Activated B cell treated with CpG ODN at 0.5 μM for 24 hours (primary cell): ENCODE data around the gene MED13L. TPM values are rescaled to one million over a fixed set of nuclear protein-coding genes. Genes with fewer than 3 reads are reported as not detected.

Source experiments
- ATAC-seq: fragments of 200-7000 bp; cut with Tn5 transposase; one replicate; pipeline ENCODE4 v1.10.0; 2021; ENCODE audit warnings: low read depth, mild to moderate bottlenecking, moderate library complexity
- CTCF ChIA-PET: fragments of 350-600 bp; sonication (Branson Sonifier 250); formaldehyde crosslinking; loops from one replicate; lab custom pipeline; 2021; ENCODE audit warnings: antibody characterized with exemption; lab: Charles Lee
- POLR2A ChIA-PET: fragments of 350-600 bp; sonication (Branson Sonifier 250); formaldehyde crosslinking; loops from one replicate; lab custom pipeline; 2021; ENCODE audit warnings: antibody characterized with exemption; lab: Charles Lee
- DNase-seq: peaks from one replicate; pipeline ENCODE4 v3.0.0; 2022
- H3K27ac Mint-ChIP-seq: one replicate; pipeline ENCODE4 v1.8.0; 2020; ENCODE audit warnings: mixed read lengths
- H3K27me3 Mint-ChIP-seq: one replicate; pipeline ENCODE4 v1.8.0; 2021; ENCODE audit warnings: mixed read lengths
- H3K36me3 Mint-ChIP-seq: one replicate; pipeline ENCODE4 v1.8.0; 2021; ENCODE audit warnings: low read depth, mixed read lengths
- H3K4me1 Mint-ChIP-seq: one replicate; pipeline ENCODE4 v1.8.0; 2021; ENCODE audit warnings: mixed read lengths
- H3K4me3 Mint-ChIP-seq: one replicate; pipeline ENCODE4 v1.8.0; 2020; ENCODE audit warnings: mild to moderate bottlenecking, mixed read lengths
- H3K9me3 Mint-ChIP-seq: one replicate; pipeline ENCODE4 v1.8.0; 2020; ENCODE audit warnings: mixed read lengths
- intact Hi-C: fragments of 100-400 bp; cut with micrococcal nuclease; formaldehyde crosslinking; loops from one replicate; pipeline ENCODE4 v1.15.1; 2024
- total RNA-seq: library from RNA; stranded (reverse); gene quantifications from 2 replicates; pipeline ENCODE4 v1.2.3, GENCODE V29; 2022
- TF ChIP-seq, protein P1 (sequence below): fragments of 200-600 bp; IDR thresholded peaks from one replicate; pipeline ENCODE4 v1.8.0; 2022; ENCODE audit warnings: antibody characterized with exemption, mild to moderate bottlenecking

The MED13L gene
- total RNA-seq: 164 and 183 TPM in 2 replicates

DNA sequence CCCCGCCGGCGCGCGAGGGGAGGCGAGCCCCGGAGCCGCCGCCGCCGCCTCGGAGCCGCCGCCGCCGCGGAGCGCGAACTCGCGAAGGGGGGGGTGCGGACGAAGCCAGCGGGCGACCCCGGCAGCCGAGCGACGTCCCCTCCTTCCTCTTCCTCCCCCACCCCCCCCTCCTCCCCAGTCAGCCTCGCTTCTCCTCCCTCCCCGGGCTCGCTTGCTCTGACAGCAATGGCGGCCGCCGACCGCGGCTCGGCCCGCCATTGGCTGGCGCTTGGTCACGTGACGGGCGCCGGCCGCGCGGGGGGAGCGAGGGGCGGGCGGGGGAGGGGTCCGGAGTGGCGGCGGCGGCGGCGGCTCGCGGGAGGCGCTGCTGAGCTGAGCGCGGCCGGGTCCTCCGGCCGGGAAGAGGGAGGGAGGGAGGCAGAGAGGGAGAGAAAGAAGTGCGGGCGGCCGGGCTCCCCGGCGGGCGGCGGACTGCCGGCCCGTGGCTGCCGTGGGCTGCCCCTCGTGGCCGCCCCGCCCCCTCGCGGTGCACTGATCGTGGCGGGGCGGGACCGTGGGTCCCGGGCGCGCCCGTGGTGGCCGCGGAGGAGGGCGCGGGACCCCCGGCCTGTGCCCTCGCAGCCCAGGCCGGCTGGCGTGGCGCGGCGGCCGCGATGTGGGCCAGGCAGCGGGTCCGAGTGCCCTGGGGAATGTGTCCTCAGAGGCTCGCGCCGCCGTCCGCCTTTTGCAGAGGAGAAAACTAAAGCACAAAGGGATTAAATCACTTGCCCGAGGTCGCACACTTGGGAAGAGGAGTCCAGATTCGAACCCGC is at the start of gene MED13L:
Gene MED13L (minus strand): TSS at position 227 of the 812 bp plus-strand sequence. CDS start 562 bp downstream, outside the sequence.
- TF ChIP-seq, protein P1, sequence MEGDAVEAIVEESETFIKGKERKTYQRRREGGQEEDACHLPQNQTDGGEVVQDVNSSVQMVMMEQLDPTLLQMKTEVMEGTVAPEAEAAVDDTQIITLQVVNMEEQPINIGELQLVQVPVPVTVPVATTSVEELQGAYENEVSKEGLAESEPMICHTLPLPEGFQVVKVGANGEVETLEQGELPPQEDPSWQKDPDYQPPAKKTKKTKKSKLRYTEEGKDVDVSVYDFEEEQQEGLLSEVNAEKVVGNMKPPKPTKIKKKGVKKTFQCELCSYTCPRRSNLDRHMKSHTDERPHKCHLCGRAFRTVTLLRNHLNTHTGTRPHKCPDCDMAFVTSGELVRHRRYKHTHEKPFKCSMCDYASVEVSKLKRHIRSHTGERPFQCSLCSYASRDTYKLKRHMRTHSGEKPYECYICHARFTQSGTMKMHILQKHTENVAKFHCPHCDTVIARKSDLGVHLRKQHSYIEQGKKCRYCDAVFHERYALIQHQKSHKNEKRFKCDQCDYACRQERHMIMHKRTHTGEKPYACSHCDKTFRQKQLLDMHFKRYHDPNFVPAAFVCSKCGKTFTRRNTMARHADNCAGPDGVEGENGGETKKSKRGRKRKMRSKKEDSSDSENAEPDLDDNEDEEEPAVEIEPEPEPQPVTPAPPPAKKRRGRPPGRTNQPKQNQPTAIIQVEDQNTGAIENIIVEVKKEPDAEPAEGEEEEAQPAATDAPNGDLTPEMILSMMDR: no peak
- DNase-seq (peak; percentile 90), ATAC-seq (peak; percentile 77)
- Mint-ChIP-seq H3K27ac (peak within 1 kb of the TSS; percentile 90), H3K9me3 (no peaks in the 10 kb centered on the region), H3K36me3 (peaks cover 13% of the 10 kb centered on the region), H3K4me3 (peak within 1 kb of the TSS; percentile 92), H3K4me1 (peaks cover 45% of the 10 kb centered on the region), H3K27me3 (no peaks in the 10 kb centered on the region)
- POLR2A ChIA-PET: interaction anchor here (0.6 to 5.3 kb wide), 4 partner anchors 48 to 313 kb away, joined by 4 to 40 read pairs (median 9); partner anchors contain the start of gene MAP1LC3B2
- intact Hi-C loops: loop anchor here (1.0 to 5.0 kb wide), 12 partner anchors 41 to 461 kb away; partner anchors contain the start of genes MAP1LC3B2, RNFT2 and SPRING1
- CTCF ChIA-PET: interaction anchor here (1.0 kb wide), 3 partner anchors 11 to 431 kb away, joined by 3 to 4 read pairs (median 4); no protein-coding TSS in a partner anchor

GRCh38 chr12:116325336-116325664 is 47.8 kb upstream of the MED13L start:
- Mint-ChIP-seq H3K36me3 (no peaks in the 10 kb centered on the region), H3K4me1 (peaks cover 30% of the 10 kb centered on the region), H3K4me3 (no peak overlapping the region), H3K27ac (peak overlapping the region; percentile 87), H3K9me3 (no peaks in the 10 kb centered on the region), H3K27me3 (no peaks in the 10 kb centered on the region)
- peak; percentile 82 for ATAC-seq
- TF ChIP-seq, protein P1: no peak
- DNase-seq: no peak
- POLR2A ChIA-PET: interaction anchor here (1.2 to 4.1 kb wide), 3 partner anchors 10 to 234 kb away, joined by 4 to 30 read pairs (median 17); partner anchors contain the start of gene MAP1LC3B2
- CTCF ChIA-PET: interaction anchor here (0.9 kb wide), 1 partner anchor 124 kb away, joined by 3 read pairs; no protein-coding TSS in a partner anchor
- intact Hi-C loops: loop anchor here (1.0 to 2.0 kb wide), 2 partner anchors 11 to 48 kb away; partner anchors contain the start of gene MED13L

DNA sequence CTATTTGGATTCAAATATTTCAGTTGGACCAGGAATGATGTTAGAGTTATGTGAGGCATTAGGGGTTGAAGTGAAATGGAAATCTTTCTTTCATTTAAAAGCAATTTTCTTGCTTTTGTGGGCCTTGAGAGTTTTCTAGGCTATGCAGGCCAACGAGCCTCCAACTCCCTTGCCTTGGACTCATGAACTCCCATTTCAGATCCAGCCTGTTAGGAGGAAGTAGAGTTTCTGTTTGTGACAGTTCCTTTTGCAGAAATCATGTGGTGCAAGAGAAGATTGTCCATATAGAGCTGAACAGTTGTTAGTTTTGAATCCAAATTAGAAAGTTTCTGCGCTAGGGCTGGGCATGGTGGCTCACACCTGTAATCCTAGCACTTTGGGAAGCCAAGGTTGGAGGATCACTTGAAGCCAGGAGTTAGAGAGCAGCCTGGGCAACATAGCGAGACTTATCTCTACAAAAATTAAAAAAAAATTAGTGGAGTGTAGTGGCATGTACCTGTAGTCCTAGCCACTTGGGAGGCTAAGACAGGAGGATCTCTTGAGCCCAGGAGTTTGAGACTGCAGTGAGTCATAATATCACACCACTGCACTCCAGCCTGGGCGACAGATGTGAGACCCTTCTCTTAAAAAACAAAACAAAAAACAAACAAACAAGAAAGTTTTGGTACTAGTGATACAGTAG is 47.3 kb upstream of the MED13L start:
- no peak for ATAC-seq
- TF ChIP-seq, protein P1: no peak
- CTCF ChIA-PET: interaction anchor here (0.9 kb wide), 1 partner anchor 125 kb away, joined by 3 read pairs; no protein-coding TSS in a partner anchor
- Mint-ChIP-seq H3K9me3 (no peaks in the 10 kb centered on the region), H3K27ac (peak overlapping the region; percentile 87), H3K36me3 (no peaks in the 10 kb centered on the region), H3K4me1 (peaks cover 35% of the 10 kb centered on the region), H3K4me3 (no peak overlapping the region), H3K27me3 (no peaks in the 10 kb centered on the region)
- no peak for DNase-seq
- POLR2A ChIA-PET: interaction anchor here (1.2 to 4.1 kb wide), 3 partner anchors 11 to 235 kb away, joined by 4 to 30 read pairs (median 17); partner anchors contain the start of gene MAP1LC3B2
- intact Hi-C loops: loop anchor here (1.0 to 2.0 kb wide), 2 partner anchors 12 to 48 kb away; partner anchors contain the start of gene MED13L

DNA sequence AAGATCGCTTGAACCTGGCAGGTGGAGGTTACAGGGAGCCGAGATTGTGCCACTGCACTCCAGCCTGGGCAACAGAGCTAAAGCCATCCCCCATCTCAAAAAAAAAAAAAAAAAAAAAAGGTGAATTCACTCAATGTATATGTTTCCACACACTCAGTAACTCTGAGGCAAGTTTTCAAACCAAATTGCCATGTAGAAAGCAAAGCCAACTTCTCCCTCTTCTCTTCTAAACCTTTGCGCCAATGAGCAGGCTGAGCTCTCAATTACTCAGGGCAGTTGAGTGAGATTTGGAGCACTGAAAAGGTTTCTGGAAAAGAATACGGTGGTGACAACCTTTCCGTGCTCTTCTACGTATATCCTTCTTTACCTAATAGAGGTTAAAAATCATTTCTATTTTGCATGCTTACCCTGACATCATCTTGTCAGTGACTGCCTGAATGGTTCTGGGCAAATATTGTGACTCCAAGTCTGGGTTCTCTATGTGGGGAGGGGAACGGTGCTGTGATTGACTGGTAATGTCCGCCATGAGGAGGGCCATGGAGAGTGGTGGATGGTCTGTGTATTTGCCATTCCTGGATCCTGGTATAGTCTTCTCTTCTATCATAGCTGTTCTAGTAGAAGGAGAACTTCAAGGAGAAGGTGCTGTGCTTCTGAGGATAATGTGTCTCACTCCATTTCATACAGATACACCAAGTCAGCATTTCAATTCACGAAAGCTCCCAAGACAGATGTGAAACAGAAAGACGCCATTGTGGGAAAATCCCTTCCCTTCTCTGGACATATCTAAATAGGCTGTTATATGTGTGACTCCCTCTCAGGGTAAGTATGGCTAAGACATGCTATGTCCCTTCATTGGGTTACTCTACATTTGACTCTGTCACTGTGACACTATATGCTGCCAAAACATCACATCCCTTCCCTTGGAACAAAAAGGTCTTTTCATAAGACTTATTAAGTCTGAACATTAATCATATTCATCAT is 46.2 kb upstream of the MED13L start:
- Mint-ChIP-seq H3K4me3 (peak overlapping the region; percentile 39), H3K9me3 (no peaks in the 10 kb centered on the region), H3K4me1 (peaks cover 42% of the 10 kb centered on the region), H3K36me3 (no peaks in the 10 kb centered on the region), H3K27ac (peak overlapping the region; percentile 78), H3K27me3 (no peaks in the 10 kb centered on the region)
- ChIA-PET POLR2A (interaction anchor here (1.0 to 4.0 kb wide), 6 partner anchors 9 to 236 kb away, joined by 3 to 17 read pairs (median 6); partner anchors contain the start of gene MAP1LC3B2), CTCF (no interaction called here)
- TF ChIP-seq, protein P1: no peak
- intact Hi-C loops: loop anchor here (2.0 kb wide), 1 partner anchor 47 kb away; the partner anchor contains the start of gene MED13L
- DNase-seq (no peak), ATAC-seq (peak; percentile 55)
